SK-N-SH (cell line): ENCODE measurements around the gene GDI2. TPM values are rescaled to one million over a fixed set of nuclear protein-coding genes. Genes with fewer than 3 reads are reported as not detected.

Experiments
- CTCF ChIA-PET: fragments of 300-600, 350-600 bp; formaldehyde crosslinking; extraction: SDS; loops from one replicate; lab custom pipeline; 2021; lab: Yijun Ruan, JAX
- POLR2A ChIA-PET: fragments of 350-600 bp; sonication (Branson Sonifier 250); formaldehyde crosslinking; extraction: SDS; loops from one replicate; lab custom pipeline; 2020; ENCODE audit warnings: antibody characterized with exemption, inconsistent platforms; lab: Yijun Ruan, JAX
- DNase-seq: peaks from one replicate; pipeline ENCODE4 v3.0.0; 2012
- H2AFZ ChIP-seq: fragments of 200-600 bp; sonication (generic); 2 replicates; pipeline ENCODE4 v1.8.1; 2016; ENCODE audit warnings: antibody characterized with exemption, mild to moderate bottlenecking, low read depth
- H3F3A ChIP-seq: fragments of 200-600 bp; sonication (generic); replicated peaks from 2 replicates; pipeline ENCODE3; 2016; ENCODE audit warnings: antibody characterized with exemption, mild to moderate bottlenecking; ENCODE audit not compliant: insufficient read depth
- H3K27ac ChIP-seq, 2 experiments: fragments of 200-500 bp in 1 of 2; fragments of 200-600 bp in 1 of 2; sonication (Bioruptor generic) in 1 of 2; sonication (generic), shearing (Covaris generic) in 1 of 2; 2 replicates each; pipeline versions ENCODE4 v1.5.1 to v1.6.1; 2014 to 2016; ENCODE audit warnings: low read depth in 2 of 2, inconsistent platforms in 1 of 2, low read length in 1 of 2, mild to moderate bottlenecking in 1 of 2, mixed read lengths in 1 of 2
- H3K27me3 ChIP-seq: fragments of 200-600 bp; sonication (generic), shearing (Covaris generic); 2 replicates; pipeline ENCODE4 v1.6.1; 2016; ENCODE audit warnings: mixed run types; ENCODE audit not compliant: insufficient read depth
- H3K36me3 ChIP-seq, 2 experiments: fragments of 200-500 bp in 1 of 2; fragments of 200-600 bp in 1 of 2; sonication (Bioruptor generic) in 1 of 2; sonication (generic) in 1 of 2; replicated peaks in 1 of 2; 2 replicates each; pipeline versions ENCODE3 to v1.5.1; 2014 to 2016; ENCODE audit warnings: low read length in 1 of 2, mild to moderate bottlenecking in 1 of 2; ENCODE audit not compliant: insufficient read depth in 2 of 2, control insufficient read depth in 1 of 2
- H3K4me1 ChIP-seq, 2 experiments: fragments of 200-500 bp in 1 of 2; fragments of 200-600 bp in 1 of 2; sonication (Bioruptor generic) in 1 of 2; sonication (generic), shearing (Covaris generic) in 1 of 2; 2 replicates each; pipeline versions ENCODE4 v1.5.1 to v1.6.1; 2014 to 2016; ENCODE audit warnings: low read depth in 1 of 2, low read length in 1 of 2, mixed run types in 1 of 2; ENCODE audit not compliant: insufficient read depth in 2 of 2, control insufficient read depth in 1 of 2
- H3K4me2 ChIP-seq: fragments of 200-600 bp; sonication (generic), shearing (Covaris generic); 2 replicates; pipeline ENCODE4 v1.6.1; 2017; ENCODE audit warnings: mixed run types
- H3K4me3 ChIP-seq, 2 experiments: fragments of 200-500 bp in 1 of 2; fragments of 200-600 bp in 1 of 2; sonication (Bioruptor generic) in 1 of 2; sonication (generic), shearing (Covaris generic) in 1 of 2; 2 replicates each; pipeline versions ENCODE4 v1.5.1 to v1.8.1; 2014 to 2016; ENCODE audit warnings: low read depth in 2 of 2, inconsistent platforms in 1 of 2, low read length in 1 of 2, mild to moderate bottlenecking in 1 of 2, mixed read lengths in 1 of 2, moderate library complexity in 1 of 2
- H3K79me2 ChIP-seq: fragments of 200-600 bp; sonication (generic); 2 replicates; pipeline ENCODE4 v1.8.1; 2017; ENCODE audit warnings: mild to moderate bottlenecking; ENCODE audit not compliant: insufficient read depth
- H3K9ac ChIP-seq: fragments of 200-600 bp; sonication (generic); 2 replicates; pipeline ENCODE4 v1.6.1; 2017; ENCODE audit warnings: mixed run types
- H3K9me2 ChIP-seq: fragments of 200-600 bp; sonication (generic); 2 replicates; pipeline ENCODE4 v1.6.1; 2017; ENCODE audit warnings: mixed run types
- H3K9me3 ChIP-seq: fragments of 200-600 bp; sonication (generic); 2 replicates; pipeline ENCODE4 v1.6.1; 2017; ENCODE audit warnings: mixed run types, mild to moderate bottlenecking, moderate library complexity
- H4K20me1 ChIP-seq: fragments of 200-600 bp; sonication (generic); 2 replicates; pipeline ENCODE4 v1.6.1; 2017; ENCODE audit warnings: mild to moderate bottlenecking, mixed run types; ENCODE audit not compliant: insufficient read depth
- CHD2 ChIP-seq: fragments of 150-350 bp; IDR thresholded peaks from 2 replicates; pipeline ENCODE4 v1.6.1; 2018; ENCODE audit warnings: low read length; ENCODE audit not compliant: partially characterized antibody
- ELF1 ChIP-seq: IDR thresholded peaks from 2 replicates; pipeline ENCODE4 v1.4.0; 2012
- FOSL2 ChIP-seq: IDR thresholded peaks from 2 replicates; pipeline ENCODE4 v1.4.0; 2012; ENCODE audit warnings: low read depth, mild to moderate bottlenecking, moderate library complexity, borderline replicate concordance
- FOXJ3 ChIP-seq: sonication (generic); formaldehyde crosslinking; IDR thresholded peaks from 2 replicates; pipeline ENCODE4 v1.5.1; 2020; ENCODE audit warnings: mild to moderate bottlenecking, missing genetic modification reagents
- MAX ChIP-seq: IDR thresholded peaks from 2 replicates; pipeline ENCODE4 v1.4.0; 2012; ENCODE audit warnings: low read depth
- NRF1 ChIP-seq: IDR thresholded peaks from 2 replicates; pipeline ENCODE4 v1.6.1; 2012; ENCODE audit warnings: low read depth, mild to moderate bottlenecking, low read length
- POLR2AphosphoS5 ChIP-seq: IDR thresholded peaks from 2 replicates; pipeline ENCODE4 v1.6.1; 2012; ENCODE audit warnings: low read depth, low read length
- RCOR1 ChIP-seq: fragments of 150-350 bp; IDR thresholded peaks from 2 replicates; pipeline ENCODE4 v1.6.1; 2017; ENCODE audit warnings: antibody characterized with exemption, low read length
- RFX5 ChIP-seq: IDR thresholded peaks from 2 replicates; pipeline ENCODE4 v1.6.1; 2012; ENCODE audit warnings: mild to moderate bottlenecking, improper control_type of control experiment, low read length
- SIN3A ChIP-seq: IDR thresholded peaks from 2 replicates; pipeline ENCODE4 v1.6.1; 2012; ENCODE audit warnings: low read depth, mild to moderate bottlenecking, low read length, moderate library complexity, borderline replicate concordance
- SMC3 ChIP-seq: IDR thresholded peaks from 2 replicates; pipeline ENCODE4 v1.6.1; 2012; ENCODE audit warnings: low read depth, low read length, improper control_type of control experiment
- YY1 ChIP-seq: IDR thresholded peaks from 2 replicates; pipeline ENCODE4 v1.4.0; 2012; ENCODE audit warnings: low read depth, mild to moderate bottlenecking
- WGBS: methylation state at CpG from one replicate; pipeline ENCODE4 v1.1.6; 2017; ENCODE audit warnings: low lambda C conversion rate; 5-methylcytosine and 5-hydroxymethylcytosine counted together
- polyA plus RNA-seq, 3 experiments: library from polyadenylated mRNA; depleted of rRNA; stranded (reverse); fragments of >200 nt; gene quantifications; 2 replicates each; pipeline ENCODE4 v1.2.3, GENCODE V29; 2012
- TF ChIP-seq, protein P1 (sequence below): IDR thresholded peaks from 2 replicates; pipeline ENCODE4 v1.4.0; 2012; ENCODE audit warnings: low read depth, borderline replicate concordance
- TF ChIP-seq, protein P2 (sequence below): IDR thresholded peaks from 2 replicates; pipeline ENCODE4 v1.6.1; 2012; ENCODE audit warnings: mild to moderate bottlenecking, low read depth, low read length, moderate library complexity

Gene GDI2
- polyA plus RNA-seq, 1 of the 3 experiments (the other 2 are of a cell fraction), result 94.3 TPM

DNA sequence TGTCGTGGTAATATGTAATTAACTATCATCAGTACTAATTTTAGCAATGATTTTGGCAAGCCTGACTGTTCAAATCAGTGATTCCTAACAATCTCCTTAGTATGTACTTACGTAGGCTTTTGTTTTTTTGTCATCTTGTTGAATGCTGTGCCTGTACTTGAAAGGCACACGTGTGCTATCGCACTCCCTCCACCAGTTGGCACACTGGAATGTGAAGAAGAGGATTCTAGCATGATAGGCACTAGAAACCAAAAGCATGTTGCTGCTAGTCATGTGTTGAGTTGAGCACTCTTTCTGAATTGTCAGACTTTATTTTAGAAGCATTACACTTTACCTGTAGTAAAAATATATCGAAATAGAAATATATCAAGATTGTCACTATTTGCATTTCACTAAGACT is 69.5 kb downstream of the GDI2 start:
- TF ChIP-seq, protein P1, sequence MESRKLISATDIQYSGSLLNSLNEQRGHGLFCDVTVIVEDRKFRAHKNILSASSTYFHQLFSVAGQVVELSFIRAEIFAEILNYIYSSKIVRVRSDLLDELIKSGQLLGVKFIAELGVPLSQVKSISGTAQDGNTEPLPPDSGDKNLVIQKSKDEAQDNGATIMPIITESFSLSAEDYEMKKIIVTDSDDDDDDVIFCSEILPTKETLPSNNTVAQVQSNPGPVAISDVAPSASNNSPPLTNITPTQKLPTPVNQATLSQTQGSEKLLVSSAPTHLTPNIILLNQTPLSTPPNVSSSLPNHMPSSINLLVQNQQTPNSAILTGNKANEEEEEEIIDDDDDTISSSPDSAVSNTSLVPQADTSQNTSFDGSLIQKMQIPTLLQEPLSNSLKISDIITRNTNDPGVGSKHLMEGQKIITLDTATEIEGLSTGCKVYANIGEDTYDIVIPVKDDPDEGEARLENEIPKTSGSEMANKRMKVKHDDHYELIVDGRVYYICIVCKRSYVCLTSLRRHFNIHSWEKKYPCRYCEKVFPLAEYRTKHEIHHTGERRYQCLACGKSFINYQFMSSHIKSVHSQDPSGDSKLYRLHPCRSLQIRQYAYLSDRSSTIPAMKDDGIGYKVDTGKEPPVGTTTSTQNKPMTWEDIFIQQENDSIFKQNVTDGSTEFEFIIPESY, result no peak
- TF ChIP-seq POLR2AphosphoS5 (no peak), RCOR1 (no peak), FOXJ3 (CRISPR knock-in tag) (no peak), YY1 (no peak), MAX (no peak), SMC3 (no peak), CHD2 (no peak), FOSL2 (no peak), NRF1 (no peak), RFX5 (no peak), SIN3A (no peak), ELF1 (no peak)
- TF ChIP-seq, protein P2, sequence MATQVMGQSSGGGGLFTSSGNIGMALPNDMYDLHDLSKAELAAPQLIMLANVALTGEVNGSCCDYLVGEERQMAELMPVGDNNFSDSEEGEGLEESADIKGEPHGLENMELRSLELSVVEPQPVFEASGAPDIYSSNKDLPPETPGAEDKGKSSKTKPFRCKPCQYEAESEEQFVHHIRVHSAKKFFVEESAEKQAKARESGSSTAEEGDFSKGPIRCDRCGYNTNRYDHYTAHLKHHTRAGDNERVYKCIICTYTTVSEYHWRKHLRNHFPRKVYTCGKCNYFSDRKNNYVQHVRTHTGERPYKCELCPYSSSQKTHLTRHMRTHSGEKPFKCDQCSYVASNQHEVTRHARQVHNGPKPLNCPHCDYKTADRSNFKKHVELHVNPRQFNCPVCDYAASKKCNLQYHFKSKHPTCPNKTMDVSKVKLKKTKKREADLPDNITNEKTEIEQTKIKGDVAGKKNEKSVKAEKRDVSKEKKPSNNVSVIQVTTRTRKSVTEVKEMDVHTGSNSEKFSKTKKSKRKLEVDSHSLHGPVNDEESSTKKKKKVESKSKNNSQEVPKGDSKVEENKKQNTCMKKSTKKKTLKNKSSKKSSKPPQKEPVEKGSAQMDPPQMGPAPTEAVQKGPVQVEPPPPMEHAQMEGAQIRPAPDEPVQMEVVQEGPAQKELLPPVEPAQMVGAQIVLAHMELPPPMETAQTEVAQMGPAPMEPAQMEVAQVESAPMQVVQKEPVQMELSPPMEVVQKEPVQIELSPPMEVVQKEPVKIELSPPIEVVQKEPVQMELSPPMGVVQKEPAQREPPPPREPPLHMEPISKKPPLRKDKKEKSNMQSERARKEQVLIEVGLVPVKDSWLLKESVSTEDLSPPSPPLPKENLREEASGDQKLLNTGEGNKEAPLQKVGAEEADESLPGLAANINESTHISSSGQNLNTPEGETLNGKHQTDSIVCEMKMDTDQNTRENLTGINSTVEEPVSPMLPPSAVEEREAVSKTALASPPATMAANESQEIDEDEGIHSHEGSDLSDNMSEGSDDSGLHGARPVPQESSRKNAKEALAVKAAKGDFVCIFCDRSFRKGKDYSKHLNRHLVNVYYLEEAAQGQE, result no peak
- Histone ChIP-seq H4K20me1 (no peaks in the 10 kb centered on the region), H3K9me3 (no peaks in the 10 kb centered on the region), H3K27ac (no peak overlapping the region), H3F3A (no peaks in the 10 kb centered on the region), H3K36me3 (peaks cover 55 to 83% of the 10 kb centered on the region in 2 experiments), H3K79me2 (peaks cover 7% of the 10 kb centered on the region; the same call in 1 of the 2 replicates), H3K4me2 (no peak overlapping the region), H2AFZ (no peak overlapping the region), H3K4me1 (no peaks in the 10 kb centered on the region), H3K4me3 (no peak overlapping the region), H3K9me2 (no peaks in the 10 kb centered on the region), H3K9ac (no peak overlapping the region), H3K27me3 (no peaks in the 10 kb centered on the region)
- POLR2A ChIA-PET, result no interaction called here
- 77% methylated on average over 5 of the region's 5 CpGs for WGBS
- DNase-seq, result no peak
- CTCF ChIA-PET, result no interaction called here
